K562 (cell line): ENCODE measurements around the gene GALNT5. TPM values are rescaled to one million over a fixed set of nuclear protein-coding genes. Genes with fewer than 3 reads are reported as not detected.

Experiments
- ATAC-seq: fragments of 200-7000 bp; cut with Tn5 transposase; 3 replicates; pipeline ENCODE4 v1.9.1; 2020; ENCODE audit warnings: moderate library complexity
- BruUV-seq: library from RNA; stranded (reverse); fragments of 400-500 nt; replicated peaks from 2 replicates; lab custom pipeline; 2021; lab: Mats Ljungman, UMichigan
- CTCF ChIA-PET: fragments of 300-600 bp; formaldehyde crosslinking; extraction: SDS; loops from one replicate; lab custom pipeline; 2021; ENCODE audit warnings: low intra/inter-chr PET ratio; lab: Yijun Ruan, JAX
- POLR2A ChIA-PET: fragments of 300-600, 350-650 bp; sonication (Branson Sonifier 250); formaldehyde crosslinking; extraction: SDS; loops from one replicate; lab custom pipeline; 2021; ENCODE audit warnings: antibody characterized with exemption, inconsistent platforms; lab: Yijun Ruan, JAX
- DNase-seq, 4 experiments: peaks; one replicate each; pipeline versions ENCODE4 v3.0.0 to v3.0.0-alpha.2; 2011 to 2018; ENCODE audit warnings: low spot score in 3 of 4, mixed read lengths in 3 of 4; ENCODE audit errors: extremely low read depth in 1 of 4
- FAIRE-seq: peaks from 2 replicates; lab custom pipeline; 2011; peaks lifted over from hg19 to GRCh38; lab: Jason Lieb, UNC
- H2AFZ ChIP-seq: 2 replicates; pipeline ENCODE4 v1.6.0; 2011; ENCODE audit warnings: low read depth, low read length, control low read depth, inconsistent platforms
- H3K27ac ChIP-seq: fragments of 200-600 bp; 3 replicates; pipeline ENCODE4 v1.8.0; 2011; ENCODE audit warnings: low read depth, mild to moderate bottlenecking, control low read depth, inconsistent platforms, low read length, moderate library complexity, mixed read lengths; ENCODE audit errors: extremely low read depth
- H3K27me3 ChIP-seq, 2 experiments: fragments of 300-600 bp in 1 of 2; 2 replicates in 1 of 2; 3 replicates in 1 of 2; pipeline versions ENCODE4 v1.6.0 to v1.8.0; 2011; ENCODE audit warnings: inconsistent platforms in 2 of 2, low read length in 2 of 2, mild to moderate bottlenecking in 1 of 2, mixed read lengths in 1 of 2, moderate library complexity in 1 of 2; ENCODE audit not compliant: control insufficient read depth in 2 of 2, insufficient read depth in 2 of 2
- H3K36me3 ChIP-seq: fragments of 300-600 bp; 3 replicates; pipeline ENCODE4 v1.8.0; 2011; ENCODE audit warnings: mild to moderate bottlenecking, low read length, inconsistent platforms; ENCODE audit not compliant: control insufficient read depth, insufficient read depth
- H3K4me1 ChIP-seq, 2 experiments: fragments of 200-600 bp in 1 of 2; replicated peaks in 1 of 2; 2 replicates in 1 of 2; 3 replicates in 1 of 2; pipeline versions ENCODE4 v1.5.1 to v1.8.0; 2011; ENCODE audit warnings: inconsistent platforms in 2 of 2, low read length in 2 of 2, mild to moderate bottlenecking in 1 of 2, mixed read lengths in 1 of 2, moderate library complexity in 1 of 2; ENCODE audit not compliant: control insufficient read depth in 2 of 2, insufficient read depth in 2 of 2
- H3K4me2 ChIP-seq: 2 replicates; pipeline ENCODE4 v1.6.1; 2011; ENCODE audit warnings: low read length, control low read depth, inconsistent platforms, mixed read lengths; ENCODE audit not compliant: insufficient read depth
- H3K4me3 ChIP-seq: fragments of 200-600 bp; sonication (generic), shearing (Covaris generic); 2 replicates; pipeline ENCODE4 v1.5.1; 2016; ENCODE audit warnings: control low read depth, inconsistent platforms
- H3K79me2 ChIP-seq: fragments of 200-600 bp; 3 replicates; pipeline ENCODE4 v1.8.0; 2011; ENCODE audit warnings: low read length, inconsistent platforms; ENCODE audit not compliant: control insufficient read depth, insufficient read depth
- H3K9ac ChIP-seq, 2 experiments: 2 replicates each; pipeline versions ENCODE4 v1.6.0 to v1.6.1; 2011; ENCODE audit warnings: low read depth in 2 of 2, low read length in 2 of 2, control low read depth in 1 of 2, inconsistent platforms in 1 of 2, mild to moderate bottlenecking in 1 of 2, mixed read lengths in 1 of 2; ENCODE audit not compliant: insufficient read depth in 1 of 2
- H3K9me1 ChIP-seq: one replicate; pipeline ENCODE4 v1.6.0; 2011; ENCODE audit warnings: inconsistent platforms, mild to moderate bottlenecking, low read length, moderate library complexity; ENCODE audit not compliant: control insufficient read depth, insufficient read depth
- H3K9me3 ChIP-seq: replicated peaks from 2 replicates; pipeline ENCODE4 v1.5.1; 2011; ENCODE audit warnings: low read depth, low read length, inconsistent platforms; ENCODE audit not compliant: control insufficient read depth, insufficient read depth
- H4K20me1 ChIP-seq: replicated peaks from 2 replicates; pipeline ENCODE4 v1.6.1; 2011; ENCODE audit warnings: low read length, inconsistent platforms, mixed read lengths; ENCODE audit not compliant: control insufficient read depth, insufficient read depth
- BCOR ChIP-seq: fragments of 450-650 bp; IDR thresholded peaks from 2 replicates; pipeline ENCODE4 v1.6.1; 2016
- CBFB ChIP-seq: sonication (generic); formaldehyde crosslinking; IDR thresholded peaks from 2 replicates; pipeline ENCODE4 v1.4.0; 2020; ENCODE audit warnings: mild to moderate bottlenecking, missing genetic modification reagents
- CTBP1 ChIP-seq: fragments of 450-650 bp; IDR thresholded peaks from 2 replicates; pipeline ENCODE4 v1.6.1; 2016; ENCODE audit warnings: borderline replicate concordance
- CTCFL ChIP-seq: IDR thresholded peaks from 2 replicates; pipeline ENCODE4 v1.6.1; 2011; ENCODE audit warnings: borderline replicate concordance, low read depth, mild to moderate bottlenecking, moderate library complexity, low read length; ENCODE audit not compliant: insufficient read depth, poor library complexity, severe bottlenecking
- EP300 ChIP-seq: IDR thresholded peaks from 2 replicates; pipeline ENCODE4 v1.6.1; 2012; ENCODE audit warnings: low read length, improper control_type of control experiment
- GTF2E2 ChIP-seq: fragments of 200-800 bp; sonication (Bioruptor generic); IDR thresholded peaks from 2 replicates; pipeline ENCODE4 v1.6.1; 2016; ENCODE audit warnings: missing genetic modification characterization, missing compliant biosample characterization
- ID3 ChIP-seq, 2 experiments: fragments of 250-450 bp in 1 of 2; fragments of 450-650 bp in 1 of 2; sonication (Bioruptor Pico) in 1 of 2; IDR thresholded peaks; 2 replicates each; pipeline versions ENCODE4 v1.6.1 to v1.8.0; 2016 to 2021; ENCODE audit warnings: mild to moderate bottlenecking in 2 of 2, moderate library complexity in 2 of 2, missing compliant biosample characterization in 1 of 2, missing genetic modification characterization in 1 of 2
- ILK ChIP-seq: fragments of 450-650 bp; IDR thresholded peaks from 2 replicates; pipeline ENCODE4 v1.6.1; 2016; ENCODE audit warnings: missing genetic modification characterization, low read depth, mild to moderate bottlenecking, missing compliant biosample characterization, moderate library complexity, borderline replicate concordance
- NCOA4 ChIP-seq: fragments of 450-650 bp; IDR thresholded peaks from 2 replicates; pipeline ENCODE4 v1.6.1; 2018; ENCODE audit warnings: mild to moderate bottlenecking; ENCODE audit not compliant: partially characterized antibody
- NRF1 ChIP-seq, 2 experiments: fragments of 450-650 bp; IDR thresholded peaks in 1 of 2; conservative IDR thresholded peaks in 1 of 2; 2 replicates each; pipeline ENCODE4 v1.6.1; 2014; ENCODE audit warnings: mild to moderate bottlenecking in 2 of 2
- PKNOX1 ChIP-seq: fragments of 450-650 bp; IDR thresholded peaks from 2 replicates; pipeline ENCODE4 v1.6.1; 2016
- RNF2 ChIP-seq: sonication (generic); IDR thresholded peaks from 2 replicates; pipeline ENCODE4 v1.6.1; 2016
- SMAD4 ChIP-seq: fragments of 250-450 bp; sonication (Bioruptor Pico); conservative IDR thresholded peaks from 2 replicates; pipeline ENCODE4 v1.8.0; 2021; ENCODE audit warnings: inconsistent platforms, mild to moderate bottlenecking, moderate library complexity
- SOX6 ChIP-seq: fragments of 450-650 bp; IDR thresholded peaks from 2 replicates; pipeline ENCODE4 v1.6.1; 2014; ENCODE audit warnings: mild to moderate bottlenecking
- SPI1 ChIP-seq: IDR thresholded peaks from 2 replicates; pipeline ENCODE4 v1.6.1; 2011; ENCODE audit warnings: low read depth, low read length, control low read depth, borderline replicate concordance
- ZKSCAN3 ChIP-seq: fragments of 250-450 bp; sonication (Bioruptor Pico); IDR thresholded peaks from 2 replicates; pipeline ENCODE4 v1.4.0; 2020
- ZNF146 ChIP-seq: IDR thresholded peaks from one replicate; pipeline ENCODE4 v1.6.1; 2018; ENCODE audit warnings: missing compliant biosample characterization; ENCODE audit not compliant: unreplicated experiment
- ZNF224 ChIP-seq: sonication (generic); formaldehyde crosslinking; IDR thresholded peaks from 2 replicates; pipeline ENCODE4 v1.8.0; 2022; ENCODE audit warnings: mild to moderate bottlenecking, missing genetic modification reagents
- ZNF347 ChIP-seq: fragments of 450-650 bp; formaldehyde crosslinking; IDR thresholded peaks from 2 replicates; pipeline ENCODE4 v1.4.0; 2020; ENCODE audit warnings: low read depth, mild to moderate bottlenecking, moderate library complexity
- ZNF57 ChIP-seq: fragments of 450-650 bp; formaldehyde crosslinking; IDR thresholded peaks from 2 replicates; pipeline ENCODE4 v1.4.0; 2020; ENCODE audit warnings: mild to moderate bottlenecking, moderate library complexity
- ZNF644 ChIP-seq: fragments of 200-800 bp; sonication (Bioruptor generic); IDR thresholded peaks from 2 replicates; pipeline ENCODE4 v1.6.1; 2016; ENCODE audit warnings: low read depth, missing genetic modification characterization, missing compliant biosample characterization
- ZNF76 ChIP-seq: fragments of 250-450 bp; sonication (Bioruptor Pico); IDR thresholded peaks from 2 replicates; pipeline ENCODE4 v1.4.0; 2020; ENCODE audit warnings: mild to moderate bottlenecking, moderate library complexity, borderline replicate concordance
- WGBS: fragments of 100-300 bp; shearing (Covaris generic); methylation state at CpG from one replicate; pipeline ENCODE4 v1.1.6; 2016; ENCODE audit warnings: low coverage, mixed read lengths; ENCODE audit not compliant: insufficient coverage; ENCODE audit errors: missing lambda C conversion rate; 5-methylcytosine and 5-hydroxymethylcytosine counted together
- in situ Hi-C: fragments of 300-500 bp; cut with MboI; formaldehyde crosslinking; loops from 4 replicates; pipeline ENCODE4 v1.15.0; 2018; ENCODE audit warnings: inconsistent platforms, mixed read lengths
- intact Hi-C: fragments of 100-400 bp; cut with micrococcal nuclease; formaldehyde crosslinking; loops from 2 replicates; pipeline ENCODE4 v1.14.2; 2022
- polyA plus RNA-seq, 8 experiments: library from polyadenylated mRNA; depleted of rRNA in 4 of 8; stranded (reverse) in 5 of 8; unstranded in 3 of 8; fragments of >200 nt; fragmentation: Nextera tagmentation in 2 of 8; fragmentation: Illumina TruSeq in 1 of 8; extraction: Ambion mirVana in 2 of 8; extraction: Trizol in 1 of 8; gene quantifications; 2 replicates each; pipeline versions ENCODE4 v1.2.1 to v1.2.3, GENCODE V29; 2011 to 2014; ENCODE audit warnings: inconsistent platforms in 1 of 8, missing spikeins in 1 of 8
- total RNA-seq, 7 experiments: library from RNA; depleted of rRNA in 6 of 7; stranded (reverse); fragments of >200 nt in 6 of 7; fragmentation: Illumina TruSeq in 2 of 7; extraction: Trizol in 2 of 7; gene quantifications; 2 replicates each; pipeline versions ENCODE4 v1.2.1 to v1.2.3, GENCODE V29; 2011 to 2021; ENCODE audit warnings: low replicate concordance in 1 of 7

Gene GALNT5
- total and polyA plus RNA-seq, 9 of the 15 experiments (the other 6 are each of a cell fraction or from before 2014, with no cell fraction given): 21.6 to 73.0 (median 54.7) TPM

DNA sequence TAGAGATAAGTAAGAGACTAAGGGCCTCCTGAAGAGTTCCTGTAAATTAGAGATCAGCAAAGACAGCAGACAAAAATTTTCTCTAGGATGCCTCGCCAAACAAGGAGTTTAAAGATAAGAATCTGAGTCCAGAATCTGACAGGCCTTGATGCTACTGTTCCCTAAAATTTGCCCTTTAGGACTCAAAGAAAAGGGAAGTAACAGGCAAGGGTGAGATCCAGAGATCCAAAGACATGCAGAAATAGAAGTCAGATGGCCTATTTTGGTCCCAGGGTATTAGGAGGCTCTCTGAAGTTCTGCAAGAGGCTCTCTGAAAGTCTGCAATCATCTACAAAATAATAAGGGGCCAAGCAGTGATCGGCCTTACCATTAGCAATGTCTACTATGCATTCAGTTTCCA is 33.0 kb downstream of the GALNT5 start:
- FAIRE-seq: no peak
- Histone ChIP-seq H2AFZ (no peak overlapping the region), H3K4me2 (no peak overlapping the region), H3K9me1 (no peaks in the 10 kb centered on the region), H3K27ac (no peak overlapping the region), H3K79me2 (no peaks in the 10 kb centered on the region), H4K20me1 (no peaks in the 10 kb centered on the region), H3K9me3 (no peaks in the 10 kb centered on the region), H3K4me3 (no peak overlapping the region), H3K4me1 (peaks cover 0 to 3% of the 10 kb centered on the region in 2 experiments; a peak in 2 of 5 replicates), H3K36me3 (peaks cover 89% of the 10 kb centered on the region), H3K9ac (no peak overlapping the region), H3K27me3 (no peaks in the 10 kb centered on the region)
- no peak for ATAC-seq
- in situ Hi-C loops (no loop called here), intact Hi-C loops (no loop called here)
- POLR2A ChIA-PET: interaction anchor here (1.0 kb wide), 1 partner anchor 9 kb away, joined by 4 read pairs; no protein-coding TSS in a partner anchor
- BruUV-seq: no TSS peak
- CTCF ChIA-PET: no interaction called here
- WGBS: 55% methylated on average over 2 of the region's 2 CpGs
- no peak for DNase-seq
- no peak for TF ChIP-seq NCOA4
- TF ChIP-seq CBFB (CRISPR knock-in tag): no peak
- no peak for TF ChIP-seq ZNF644 (tag)
- TF ChIP-seq CTCFL: no peak
- TF ChIP-seq ZNF76 (CRISPR knock-in tag): no peak
- no peak for TF ChIP-seq ILK (tag)
- peak; percentile 12; the same call in 1 of the 2 replicates for TF ChIP-seq SPI1
- no peak for TF ChIP-seq RNF2
- no peak for TF ChIP-seq ZNF347 (CRISPR knock-in tag)
- no peak for TF ChIP-seq BCOR
- no peak for TF ChIP-seq NRF1 (conservative IDR thresholded peaks at IDR 0.05 in 1 of 2, IDR thresholded peaks at IDR 0.05 in 1 of 2)
- no peak for TF ChIP-seq ZKSCAN3 (CRISPR knock-in tag)
- TF ChIP-seq EP300: no peak
- no peak for TF ChIP-seq ZNF146
- peak; percentile 37; the same call in 1 of the 2 replicates for TF ChIP-seq PKNOX1
- TF ChIP-seq ZNF57 (CRISPR knock-in tag): no peak
- TF ChIP-seq CTBP1: peak; percentile 54; the same call in 1 of the 2 replicates
- TF ChIP-seq ID3 (CRISPR knock-in tag; IDR thresholded peaks at IDR 0.05): no peak
- no peak for TF ChIP-seq ID3 (tag; IDR thresholded peaks at IDR 0.05)
- TF ChIP-seq GTF2E2: no peak
- 0 out of 2 replicates have a peak, but pooled peaks have one; percentile 17 for TF ChIP-seq SMAD4 (CRISPR knock-in tag)
- no peak for TF ChIP-seq ZNF224
- TF ChIP-seq SOX6: peak; percentile 30; the same call in 1 of the 2 replicates
